GM19397 (cell line): ENCODE measurements around the gene GPAT3.
A peak's percentile ranks its signal among the peaks of the same experiment; 100 is the strongest.
"Not testable (repeated sequence)": the region's sequence is repeated elsewhere in the genome, so short reads cannot be mapped to it uniquely, and the experiment has no call there.

ENCODE experiments used
- ATAC-seq: cut with Tn5 transposase; IDR thresholded peaks from one replicate; pipeline ENCODE4 v1.9.1; 2021; ENCODE audit warnings: mild to moderate bottlenecking, moderate library complexity; ENCODE audit not compliant: unreplicated experiment

The GPAT3 gene

GRCh38 chr4:83535520-83536361 lies at the start of gene GPAT3:
Gene GPAT3 (plus strand): TSS chr4:83536108. CDS start chr4:83536623, 515 bp downstream.
- peak; percentile 65 for ATAC-seq

GRCh38 chr4:83486457-83487129 lies 49.3 kb upstream of the GPAT3 start:
- ATAC-seq: no peak

- ATAC-seq: no peak
Measured at GRCh38 chr4:83489711-83490326, 46.1 kb upstream of the GPAT3 start.

- no peak for ATAC-seq
Measured at GRCh38 chr4:83490876-83491450, 44.9 kb upstream of the GPAT3 start.

GRCh38 chr4:83496085-83496917 lies 39.6 kb upstream of the GPAT3 start:
- not testable (repeated sequence) for ATAC-seq

GRCh38 chr4:83498187-83498586 lies 37.7 kb upstream of the GPAT3 start:
- ATAC-seq: no peak

- not testable (repeated sequence) for ATAC-seq
Measured at GRCh38 chr4:83501671-83502070, 34.2 kb upstream of the GPAT3 start.

- ATAC-seq: no peak
Measured at GRCh38 chr4:83503974-83504373, 31.9 kb upstream of the GPAT3 start.

DNA sequence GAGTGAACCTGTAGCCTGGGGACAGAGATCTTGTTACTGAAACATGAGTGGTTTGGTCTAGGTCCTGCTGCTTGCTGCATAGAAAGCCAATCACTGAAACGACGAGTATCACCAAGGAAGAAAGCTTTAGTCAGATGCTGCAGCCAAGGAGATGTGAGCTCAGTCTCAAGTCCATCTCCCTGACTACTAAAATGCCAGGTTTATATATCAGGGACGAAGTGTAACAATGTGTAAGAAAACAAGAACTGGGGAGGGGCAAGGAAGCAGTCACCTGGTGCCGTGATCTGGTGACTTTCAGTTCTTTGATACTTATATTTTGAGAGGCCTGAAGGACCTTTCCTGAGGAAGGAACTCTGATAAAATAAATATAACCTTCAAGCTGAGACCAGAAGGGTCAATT lies 31.4 kb upstream of the GPAT3 start:
- ATAC-seq: no peak

DNA sequence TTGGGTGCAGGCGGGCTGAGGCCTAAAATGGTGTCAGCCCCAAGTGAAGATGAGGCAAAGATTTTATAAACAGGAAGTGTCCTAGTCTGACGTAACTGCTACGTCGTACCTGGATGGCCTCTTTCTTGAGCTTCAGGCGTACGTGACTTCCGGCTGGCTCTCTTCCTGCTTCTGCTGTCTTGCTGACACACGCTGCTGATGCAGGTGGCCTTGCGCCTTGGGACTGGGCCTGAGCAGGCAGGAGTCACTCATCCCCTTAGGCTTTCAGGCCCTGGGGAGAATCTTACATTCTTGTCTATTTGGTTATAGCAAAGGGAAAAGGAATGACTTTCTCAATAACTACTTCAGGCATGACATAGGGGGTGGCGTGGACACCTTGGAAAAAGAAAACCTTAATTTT lies 30.9 kb upstream of the GPAT3 start:
- ATAC-seq: no peak

- ATAC-seq: not testable (repeated sequence)
Measured at GRCh38 chr4:83509156-83509585, 26.7 kb upstream of the GPAT3 start.

DNA sequence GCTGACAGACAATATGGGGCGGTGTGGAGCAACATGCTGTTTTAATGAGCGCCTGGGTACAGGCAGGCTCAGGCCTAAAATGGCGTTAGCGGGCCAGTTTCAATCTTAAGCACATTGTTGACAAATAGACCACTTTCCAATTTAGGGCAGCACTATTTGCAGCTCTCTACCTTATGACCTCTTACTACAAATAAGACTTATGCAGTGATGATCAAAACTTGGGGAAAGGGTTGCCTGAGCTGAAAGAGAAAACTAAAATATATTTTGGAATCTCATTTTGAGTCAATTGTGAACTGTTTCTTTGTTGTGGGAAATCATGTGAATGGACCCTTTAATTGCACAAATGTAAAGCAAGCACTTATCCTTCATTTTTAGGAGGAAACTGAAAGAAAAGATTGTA lies 25.5 kb upstream of the GPAT3 start:
- ATAC-seq: no peak

- ATAC-seq: no peak
Measured at GRCh38 chr4:83516042-83516772, 19.7 kb upstream of the GPAT3 start.

GRCh38 chr4:83522239-83522638 lies 13.7 kb upstream of the GPAT3 start:
- ATAC-seq: no peak

GRCh38 chr4:83527671-83528070 lies 8.2 kb upstream of the GPAT3 start:
- no peak for ATAC-seq

- ATAC-seq: peak; percentile 33
Measured at GRCh38 chr4:83536362-83537272, 709 bp downstream of the GPAT3 start.

- ATAC-seq: no peak
Measured at GRCh38 chr4:83542225-83542624, 6.3 kb downstream of the GPAT3 start.

- ATAC-seq: no peak
Measured at GRCh38 chr4:83546786-83547185, 10.9 kb downstream of the GPAT3 start.
